ENCODE measurements around the gene LOXL3. TPM values are rescaled to one million over a fixed set of nuclear protein-coding genes. Genes with fewer than 3 reads are reported as not detected.

The LOXL3 gene
- total RNA-seq, 4 donors from 2014 or later: 0.48 to 4.3 (median 3.2) TPM; not detected in 1

GRCh38 chr2:74551530-74551929 lies 2.2 kb downstream of the LOXL3 start:
- no peak for TF ChIP-seq POLR2A (IDR thresholded peaks at IDR 0.05)
- no peak for TF ChIP-seq CTCF (IDR thresholded peaks at IDR 0.05)
- Histone ChIP-seq H3K4me1 (peaks cover 14 to 55% (median 26%) of the 10 kb centered on the region in 3 donors), H3K4me3 (no peak overlapping the region), H3K9me3 (no peaks in the 10 kb centered on the region), H3K27me3 (peaks cover 0 to 57% (median 0%) of the 10 kb centered on the region in 4 donors), H3K27ac (no peak overlapping the region), H3K36me3 (peaks cover 0 to 5% (median 0%) of the 10 kb centered on the region in 3 donors)
- intact Hi-C loops (cut with DNase I): no loop called here
- no peak for DNase-seq

DNA sequence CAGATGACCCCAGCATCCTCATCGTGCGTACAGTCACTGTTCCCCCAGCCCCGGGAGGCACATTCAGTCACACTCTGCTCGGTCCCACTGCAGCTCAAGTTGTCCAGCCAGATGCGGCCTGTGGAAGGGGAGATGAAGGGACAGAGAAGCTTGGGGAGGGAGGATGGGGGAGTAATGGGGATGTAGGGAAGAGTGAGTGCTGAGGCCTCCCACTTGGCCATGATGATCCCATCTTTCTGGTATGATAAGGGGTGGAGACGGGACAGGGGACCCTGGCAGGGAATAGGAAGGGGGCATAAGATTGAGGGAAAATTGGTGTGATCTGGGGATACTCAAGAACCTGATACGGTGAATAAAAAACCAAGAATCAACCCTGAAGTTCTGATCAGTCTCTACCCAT lies 3.5 kb downstream of the LOXL3 start:
- no peaks in the 10 kb centered on the region for H3K36me3 ChIP-seq
- peaks cover 14 to 47% (median 22%) of the 10 kb centered on the region in 3 donors for H3K4me1 ChIP-seq
- 90 to 93% methylated on average over 3 to 7 of the region's 7 CpGs for WGBS, 2 donors
- H3K4me3 ChIP-seq: no peak overlapping the region
- TF ChIP-seq POLR2A (IDR thresholded peaks at IDR 0.05) (no peak), CTCF (IDR thresholded peaks at IDR 0.05) (no peak)
- DNase-seq: no peak
- no peaks in the 10 kb centered on the region for H3K9me3 ChIP-seq
- H3K27ac ChIP-seq: no peak overlapping the region
- H3K27me3 ChIP-seq: peaks cover 0 to 49% (median 0%) of the 10 kb centered on the region in 4 donors
- intact Hi-C loops (cut with DNase I): no loop called here

DNA sequence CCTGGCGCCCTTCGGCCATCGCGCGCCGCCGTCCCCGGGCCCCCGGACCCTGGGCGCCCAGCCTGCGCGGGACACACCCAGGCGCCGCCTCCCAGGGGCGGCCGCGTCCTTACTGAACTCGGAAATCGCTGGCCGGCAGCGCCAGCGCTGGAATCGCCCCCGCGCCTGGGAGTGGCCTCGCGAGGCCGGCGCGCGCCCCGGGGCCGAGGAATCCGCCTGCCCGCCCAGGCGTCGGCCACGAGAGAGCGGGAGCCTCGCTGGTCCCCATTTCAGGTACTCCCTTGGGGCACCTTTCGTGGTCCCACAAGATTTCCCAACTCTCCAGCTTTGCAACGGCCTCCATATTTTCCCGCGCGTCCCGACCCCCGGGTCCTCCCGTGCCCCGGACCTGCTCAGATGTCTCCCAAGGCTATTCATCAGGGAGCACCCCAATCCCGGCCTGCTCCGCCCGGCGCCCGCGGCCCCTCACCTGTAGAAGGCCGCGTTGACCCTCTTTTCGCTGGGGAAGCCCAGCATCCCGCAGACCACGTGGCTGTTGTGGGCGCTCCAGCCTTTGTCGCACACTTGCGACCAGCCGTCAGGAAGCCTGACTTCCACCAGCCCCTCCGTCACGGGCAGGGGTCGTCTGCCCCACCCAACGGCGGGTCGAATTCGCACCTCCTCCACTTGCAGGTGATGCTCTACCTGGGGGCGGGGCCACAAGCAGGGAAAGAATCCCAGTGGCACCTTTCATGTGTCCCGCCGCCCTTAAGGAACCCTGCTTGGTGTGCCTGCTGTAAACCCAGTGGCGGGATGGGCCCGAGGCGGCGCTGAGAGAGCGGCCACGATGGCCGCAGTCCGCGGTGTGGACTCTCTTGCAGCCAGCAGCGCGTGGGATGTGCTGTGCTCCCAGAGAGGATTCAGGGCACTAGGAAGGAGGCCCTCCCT lies 4.6 kb downstream of the LOXL3 start:
- peaks cover 14 to 36% (median 21%) of the 10 kb centered on the region in 3 donors for H3K4me1 ChIP-seq
- TF ChIP-seq POLR2A (IDR thresholded peaks at IDR 0.05) (peak in 1 of 4 donors; percentile 19), CTCF (IDR thresholded peaks at IDR 0.05) (no peak)
- peak overlapping the region; percentile 45 to 70 (median 57) for H3K4me3 ChIP-seq
- DNase-seq: no peak
- H3K9me3 ChIP-seq: no peaks in the 10 kb centered on the region
- H3K27me3 ChIP-seq: peaks cover 0 to 38% (median 0%) of the 10 kb centered on the region in 4 donors
- intact Hi-C loops (cut with DNase I): no loop called here
- 0 to 7% methylated on average over 10 to 24 of the region's 85 CpGs for WGBS, 2 donors
- H3K27ac ChIP-seq: peak overlapping the region; percentile 49 to 78 (median 58)
- no peaks in the 10 kb centered on the region for H3K36me3 ChIP-seq

GRCh38 chr2:74548285-74548899 lies 5.3 kb downstream of the LOXL3 start:
- H3K4me3 ChIP-seq: peak overlapping the region; percentile 45 to 70 (median 57)
- peak overlapping the region; percentile 49 to 78 (median 58) for H3K27ac ChIP-seq
- intact Hi-C loops (cut with DNase I): no loop called here
- TF ChIP-seq POLR2A (IDR thresholded peaks at IDR 0.05) (no peak), CTCF (IDR thresholded peaks at IDR 0.05) (no peak)
- no peak for DNase-seq
- H3K36me3 ChIP-seq: no peaks in the 10 kb centered on the region
- peaks cover 0 to 30% (median 0%) of the 10 kb centered on the region in 4 donors for H3K27me3 ChIP-seq
- 20 to 26% methylated on average over 14 to 24 of the region's 26 CpGs for WGBS, 2 donors
- H3K4me1 ChIP-seq: peaks cover 11 to 28% (median 16%) of the 10 kb centered on the region in 3 donors
- no peaks in the 10 kb centered on the region for H3K9me3 ChIP-seq

- no peak overlapping the region for H3K4me3 ChIP-seq
- H3K27ac ChIP-seq: no peak overlapping the region
- 83 to 85% methylated on average over 3 of the region's 3 CpGs for WGBS, 2 donors
- H3K4me1 ChIP-seq: peaks cover 6 to 20% (median 16%) of the 10 kb centered on the region in 3 donors
- no peaks in the 10 kb centered on the region for H3K9me3 ChIP-seq
- DNase-seq: no peak
- H3K27me3 ChIP-seq: peaks cover 0 to 26% (median 0%) of the 10 kb centered on the region in 4 donors
- H3K36me3 ChIP-seq: no peaks in the 10 kb centered on the region
- TF ChIP-seq CTCF (IDR thresholded peaks at IDR 0.05) (no peak), POLR2A (IDR thresholded peaks at IDR 0.05) (no peak)
- intact Hi-C loops (cut with DNase I): no loop called here
Observed at GRCh38 chr2:74546004-74546403, 7.7 kb downstream of the LOXL3 start.
